HepG2 (cell line): Measurements from ENCODE around the gene CPN1.

Experiments used
- E2F5 ChIP-seq: sonication (generic); formaldehyde crosslinking; conservative IDR thresholded peaks from 2 replicates; pipeline ENCODE4 v1.4.0; 2020; ENCODE audit warnings: missing genetic modification reagents
- MAZ ChIP-seq, 2 experiments: sonication (generic) in 1 of 2; formaldehyde crosslinking in 1 of 2; IDR thresholded peaks; 2 replicates each; pipeline versions ENCODE4 v1.5.0 to v1.6.1; 2012 to 2020; ENCODE audit warnings: low read depth in 2 of 2, mild to moderate bottlenecking in 2 of 2, borderline replicate concordance in 1 of 2, improper control_type of control experiment in 1 of 2, low read length in 1 of 2, missing genetic modification reagents in 1 of 2, moderate library complexity in 1 of 2
- NR2F6 ChIP-seq, 2 experiments: IDR thresholded peaks; 2 replicates each; pipeline ENCODE4 v1.6.1; 2016; ENCODE audit warnings: antibody characterized with exemption in 1 of 2, mild to moderate bottlenecking in 1 of 2
- PBX3 ChIP-seq: sonication (generic); formaldehyde crosslinking; IDR thresholded peaks from 2 replicates; pipeline ENCODE4 v1.8.1; 2023; ENCODE audit warnings: missing genetic modification reagents, inconsistent platforms, borderline replicate concordance
- POLR2A ChIP-seq, 2 experiments: IDR thresholded peaks; 2 replicates each; pipeline ENCODE4 v1.6.1; 2011; ENCODE audit warnings: low read depth in 2 of 2, low read length in 2 of 2, mild to moderate bottlenecking in 1 of 2, moderate library complexity in 1 of 2; ENCODE audit not compliant: insufficient read depth in 1 of 2
- SP1 ChIP-seq, 2 experiments: fragments of 450-650 bp in 1 of 2; sonication (generic) in 1 of 2; formaldehyde crosslinking in 1 of 2; IDR thresholded peaks; 2 replicates each; pipeline versions ENCODE4 v1.4.0 to v1.6.1; 2016 to 2020; ENCODE audit warnings: missing genetic modification reagents in 1 of 2
- YY1 ChIP-seq: IDR thresholded peaks from 2 replicates; pipeline ENCODE4 v1.6.1; 2011; ENCODE audit warnings: low read length, low read depth, moderate library complexity, mild to moderate bottlenecking; ENCODE audit not compliant: insufficient read depth, insufficient replicate concordance
- ZFP37 ChIP-seq: sonication (generic); formaldehyde crosslinking; IDR thresholded peaks from 2 replicates; pipeline ENCODE4 v1.4.0; 2020; ENCODE audit warnings: missing genetic modification reagents, borderline replicate concordance
- ZFP91 ChIP-seq: sonication (generic); formaldehyde crosslinking; IDR thresholded peaks from 2 replicates; pipeline ENCODE4 v1.9.0; 2022; ENCODE audit warnings: missing genetic modification reagents, mild to moderate bottlenecking, borderline replicate concordance
- ZNF362 ChIP-seq: sonication (generic); formaldehyde crosslinking; IDR thresholded peaks from 2 replicates; pipeline ENCODE4 v1.4.0; 2020; ENCODE audit warnings: missing genetic modification reagents, mild to moderate bottlenecking, borderline replicate concordance
- ZNF709 ChIP-seq: sonication (generic); formaldehyde crosslinking; IDR thresholded peaks from 2 replicates; pipeline ENCODE4 v1.5.0; 2020; ENCODE audit warnings: mild to moderate bottlenecking, missing genetic modification reagents

- no peak for TF ChIP-seq ZFP37 (CRISPR knock-in tag)
- no peak for TF ChIP-seq MAZ (IDR thresholded peaks at IDR 0.05; ENCODE audit: borderline replicate concordance, low read depth, low read length)
- no peak; the same call in 1 of the 2 replicates for TF ChIP-seq MAZ (CRISPR knock-in tag; IDR thresholded peaks at IDR 0.05; ENCODE audit: low read depth)
- no peak for TF ChIP-seq NR2F6 (IDR thresholded peaks at IDR 0.05)
- peak; percentile 16; the same call in 1 of the 2 replicates for TF ChIP-seq NR2F6 (CRISPR knock-in tag; IDR thresholded peaks at IDR 0.05)
- TF ChIP-seq ZFP91 (CRISPR knock-in tag) = peak; percentile 27; the same call in 1 of the 2 replicates
- TF ChIP-seq ZNF362 = no peak
- no peak for TF ChIP-seq SP1 (IDR thresholded peaks at IDR 0.05)
- 0 out of 2 replicates have a peak, but pooled peaks have one; percentile 24 for TF ChIP-seq SP1 (CRISPR knock-in tag; IDR thresholded peaks at IDR 0.05)
- TF ChIP-seq POLR2A (IDR thresholded peaks at IDR 0.05; ENCODE audit: insufficient read depth in 1 of 2, low read depth in 2 of 2, low read length in 2 of 2) = peak in 1 of 2 experiments; percentile 55; a peak in 1 of 4 replicates
- no peak for TF ChIP-seq PBX3 (CRISPR knock-in tag)
- no peak for TF ChIP-seq ZNF709 (CRISPR knock-in tag)
- no peak for TF ChIP-seq E2F5 (CRISPR knock-in tag)
- peak; percentile 60 for TF ChIP-seq YY1
These were observed 71.6 kb downstream of the CPN1 start, which contains the start of gene DNMBP for GRCh38 chr10:100009793-100010676.
